Measurements from ENCODE around the gene SLC4A3. TPM values are rescaled to one million over a fixed set of nuclear protein-coding genes. Genes with fewer than 3 reads are reported as not detected.
A peak's percentile ranks its signal among the peaks of the same experiment; 100 is the strongest.

The SLC4A3 gene
- total and polyA plus RNA-seq, 2 of the 13 experiments (the other 11 are each of a cell fraction or from before 2014, with no cell fraction given), result 0.18 to 0.95 TPM

GRCh38 chr2:219597552-219598307 is 29.7 kb upstream of the SLC4A3 start, which contains the start of gene STK11IP (continued):
- TF ChIP-seq POGK (CRISPR knock-in tag; conservative IDR thresholded peaks at IDR 0.05), result peak; percentile 23; the same call in 1 of the 2 replicates
- TF ChIP-seq MIER3 (CRISPR knock-in tag; IDR thresholded peaks at IDR 0.05; ENCODE audit: borderline replicate concordance), result peak; percentile 15; the same call in 1 of the 2 replicates
- no peak for TF ChIP-seq ZNF512B (CRISPR knock-in tag; IDR thresholded peaks at IDR 0.05; ENCODE audit: borderline replicate concordance)
- no peak for TF ChIP-seq FOSL1 (CRISPR knock-in tag; IDR thresholded peaks at IDR 0.05; ENCODE audit: borderline replicate concordance)
- TF ChIP-seq RNF2 (conservative IDR thresholded peaks at IDR 0.05; ENCODE audit: low read depth), result no peak
- no peak; a peak in 2 of 4 replicates for TF ChIP-seq NR2F1 (CRISPR knock-in tag; IDR thresholded peaks at IDR 0.05)
- no peak for TF ChIP-seq SOX5 (CRISPR knock-in tag; IDR thresholded peaks at IDR 0.05; ENCODE audit: borderline replicate concordance)
- TF ChIP-seq AGO2 (optimal IDR thresholded peaks at IDR 0.05; ENCODE audit: low read depth, low read length), result peak; percentile 67
- peak; percentile 48; the same call in 1 of the 2 replicates for TF ChIP-seq ZC3H13 (CRISPR knock-in tag; IDR thresholded peaks at IDR 0.05)
- TF ChIP-seq ZEB1 (IDR thresholded peaks at IDR 0.05; ENCODE audit: insufficient replicate concordance, low read depth), result peak; percentile 74
- TF ChIP-seq TFE3 (CRISPR knock-in tag; IDR thresholded peaks at IDR 0.05), result peak; percentile 75
- TF ChIP-seq TEAD3 (CRISPR knock-in tag; optimal IDR thresholded peaks at IDR 0.05; ENCODE audit: borderline replicate concordance), result peak; percentile 57
- TF ChIP-seq GABPB1 (CRISPR knock-in tag; IDR thresholded peaks at IDR 0.05), result peak; percentile 99
- no peak for TF ChIP-seq ZNF451 (CRISPR knock-in tag; IDR thresholded peaks at IDR 0.05)
- peak; percentile 87 for TF ChIP-seq MYPOP (CRISPR knock-in tag; IDR thresholded peaks at IDR 0.05)
- TF ChIP-seq ZNF607 (CRISPR knock-in tag; IDR thresholded peaks at IDR 0.05; ENCODE audit: borderline replicate concordance), result peak; percentile 83
- TF ChIP-seq ZFP41 (CRISPR knock-in tag; IDR thresholded peaks at IDR 0.05; ENCODE audit: borderline replicate concordance), result 0 out of 2 replicates have a peak, but pooled peaks have one; percentile 49
- TF ChIP-seq PTBP1 (IDR thresholded peaks at IDR 0.05; ENCODE audit: low read depth, low read length, poor library complexity, severe bottlenecking), result no peak
